OCI-LY7 (cell line): ENCODE results near the gene EYS.

Experiments used
- EZH2phosphoT487 ChIP-seq: fragments of 200-600 bp; sonication (generic); IDR thresholded peaks from 2 replicates; pipeline ENCODE4 v1.6.1; 2018; ENCODE audit warnings: low read depth, borderline replicate concordance, mild to moderate bottlenecking, mixed run types, antibody characterized with exemption, low read length, moderate library complexity, mixed read lengths
- TF ChIP-seq, protein P1 (sequence below): fragments of 200-600 bp; sonication (generic); conservative IDR thresholded peaks from 2 replicates; pipeline ENCODE4 v1.5.1; 2014; ENCODE audit warnings: mild to moderate bottlenecking, antibody characterized with exemption, low read length, moderate library complexity, mixed read lengths

- TF ChIP-seq, protein P1, sequence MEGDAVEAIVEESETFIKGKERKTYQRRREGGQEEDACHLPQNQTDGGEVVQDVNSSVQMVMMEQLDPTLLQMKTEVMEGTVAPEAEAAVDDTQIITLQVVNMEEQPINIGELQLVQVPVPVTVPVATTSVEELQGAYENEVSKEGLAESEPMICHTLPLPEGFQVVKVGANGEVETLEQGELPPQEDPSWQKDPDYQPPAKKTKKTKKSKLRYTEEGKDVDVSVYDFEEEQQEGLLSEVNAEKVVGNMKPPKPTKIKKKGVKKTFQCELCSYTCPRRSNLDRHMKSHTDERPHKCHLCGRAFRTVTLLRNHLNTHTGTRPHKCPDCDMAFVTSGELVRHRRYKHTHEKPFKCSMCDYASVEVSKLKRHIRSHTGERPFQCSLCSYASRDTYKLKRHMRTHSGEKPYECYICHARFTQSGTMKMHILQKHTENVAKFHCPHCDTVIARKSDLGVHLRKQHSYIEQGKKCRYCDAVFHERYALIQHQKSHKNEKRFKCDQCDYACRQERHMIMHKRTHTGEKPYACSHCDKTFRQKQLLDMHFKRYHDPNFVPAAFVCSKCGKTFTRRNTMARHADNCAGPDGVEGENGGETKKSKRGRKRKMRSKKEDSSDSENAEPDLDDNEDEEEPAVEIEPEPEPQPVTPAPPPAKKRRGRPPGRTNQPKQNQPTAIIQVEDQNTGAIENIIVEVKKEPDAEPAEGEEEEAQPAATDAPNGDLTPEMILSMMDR = no peak
- TF ChIP-seq EZH2phosphoT487 = no peak
Measured at GRCh38 chr6:63997734-63998133, 1709.3 kb downstream of the EYS start.
